Fibroblast of gingiva (primary cell): Measurements from ENCODE around the gene RBM26.

ENCODE experiments used
- DNase-seq: peaks from one replicate; pipeline ENCODE4 v3.0.0-alpha.2; 2011; ENCODE audit warnings: low read depth

Gene RBM26

GRCh38 chr13:79273045-79273444 lies 133.0 kb downstream of the RBM26 start:
- no peak for DNase-seq

DNA sequence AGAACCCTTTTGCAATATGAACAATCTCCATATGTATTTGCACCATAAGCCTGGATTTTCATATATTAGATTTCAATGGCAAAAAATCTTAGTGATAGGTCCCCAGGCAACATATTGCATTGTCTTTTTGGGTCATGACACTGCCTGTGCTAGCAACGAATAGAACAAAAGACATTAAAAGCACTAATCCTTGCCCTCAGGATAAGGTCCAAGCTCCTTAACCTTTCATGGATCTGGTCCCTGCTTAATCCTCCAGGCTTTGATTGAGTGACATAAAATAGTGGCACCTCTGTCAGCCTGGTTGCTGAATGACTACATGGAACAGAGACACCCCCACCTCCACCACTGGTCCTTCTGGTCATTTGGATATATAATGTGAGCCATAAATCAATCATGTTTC lies 134.4 kb downstream of the RBM26 start:
- no peak for DNase-seq

- no peak for DNase-seq
Observed at GRCh38 chr13:79270859-79271258, 135.2 kb downstream of the RBM26 start.
